HG03280 (cell line): ENCODE data around the gene RASGRF2.
A peak's percentile ranks its signal among the peaks of the same experiment; 100 is the strongest.

Experiments used
- ATAC-seq: cut with Tn5 transposase; IDR thresholded peaks from one replicate; pipeline ENCODE4 v1.9.1; 2021; ENCODE audit warnings: mild to moderate bottlenecking, moderate library complexity; ENCODE audit not compliant: unreplicated experiment

RASGRF2 gene

DNA sequence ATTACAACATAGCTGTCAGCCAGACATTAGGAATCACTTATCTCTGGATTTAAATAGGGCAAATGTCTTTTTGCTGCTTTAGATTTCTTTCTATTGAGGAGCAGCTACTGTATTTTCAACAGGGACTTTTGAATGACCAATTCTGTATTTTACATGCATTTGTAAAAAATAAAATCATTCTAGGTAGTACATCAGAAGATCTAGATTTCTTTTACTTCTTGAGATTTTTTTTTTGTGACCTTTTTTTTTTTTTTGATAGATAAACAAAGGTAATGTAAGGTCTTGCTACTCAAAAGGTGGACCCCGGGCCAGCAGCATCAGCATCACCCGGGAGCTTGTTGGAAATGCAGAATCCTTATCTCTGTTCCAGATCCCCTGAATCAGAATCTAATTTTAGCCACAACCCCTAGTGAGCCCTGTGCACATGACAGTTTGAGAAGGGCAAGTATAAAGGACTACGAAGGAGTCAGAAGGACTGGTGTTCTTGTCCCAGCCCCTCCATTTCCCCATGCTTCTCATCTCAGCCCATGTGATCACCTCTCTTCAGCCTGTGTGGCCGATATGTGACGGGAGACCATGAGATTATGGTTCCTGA is 235.3 kb downstream of the RASGRF2 start:
- no peak for ATAC-seq

DNA sequence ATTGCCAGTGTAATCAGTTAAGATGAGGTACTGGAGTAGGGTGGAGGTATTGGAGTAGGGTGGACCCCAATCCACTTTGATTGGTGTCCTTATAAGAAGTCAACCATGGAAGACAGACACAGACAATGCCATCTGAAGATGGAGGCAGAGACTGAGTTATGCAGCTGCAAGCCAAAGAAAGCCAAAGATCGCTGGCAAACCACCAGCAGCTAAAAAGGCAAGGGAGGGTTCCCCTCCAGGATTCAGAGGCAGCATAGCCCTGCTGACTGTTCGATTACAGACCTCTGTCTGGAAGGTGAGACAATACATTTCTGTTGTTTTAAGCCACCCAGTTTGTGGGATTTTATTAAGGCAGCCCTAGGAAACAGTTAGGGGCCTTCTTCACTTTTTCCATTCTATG is 242.5 kb downstream of the RASGRF2 start:
- no peak for ATAC-seq

DNA sequence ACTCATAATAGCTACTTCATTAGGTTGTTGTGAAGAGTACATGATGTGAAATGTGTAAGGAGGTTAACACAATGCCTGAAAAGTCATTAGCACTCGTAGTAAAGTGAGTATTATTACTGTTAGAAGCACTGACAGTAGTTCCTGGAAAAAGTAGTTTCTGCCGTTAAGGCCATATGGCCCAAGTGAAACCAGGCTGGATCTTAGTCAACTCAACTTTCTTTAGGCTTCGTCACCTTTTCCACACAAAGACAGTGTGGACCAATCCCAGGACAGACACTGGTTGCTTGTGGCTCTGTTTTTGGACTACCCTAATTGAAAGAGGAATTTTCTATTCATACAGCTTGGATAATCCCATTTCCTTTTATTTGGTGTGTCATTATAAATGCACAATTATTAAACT is 243.6 kb downstream of the RASGRF2 start:
- no peak for ATAC-seq

DNA sequence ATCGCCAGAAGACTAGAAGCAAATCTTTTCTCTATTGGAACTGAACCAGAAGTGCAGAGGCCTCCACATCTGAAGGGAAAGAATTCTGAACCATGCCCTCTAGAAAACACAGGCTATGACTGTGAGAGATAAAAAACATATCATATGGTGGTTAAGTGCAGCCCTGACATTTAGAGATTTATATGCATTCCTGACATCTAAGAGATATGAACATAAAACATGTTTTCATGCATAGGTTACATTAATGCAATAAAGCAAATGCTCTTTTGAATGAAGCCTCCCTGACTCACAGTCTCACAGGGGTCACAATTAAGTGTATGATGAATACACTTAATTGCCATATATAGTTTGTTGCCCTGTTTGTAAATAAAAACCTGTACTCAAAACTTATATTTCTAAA is 244.0 kb downstream of the RASGRF2 start:
- no peak for ATAC-seq

DNA sequence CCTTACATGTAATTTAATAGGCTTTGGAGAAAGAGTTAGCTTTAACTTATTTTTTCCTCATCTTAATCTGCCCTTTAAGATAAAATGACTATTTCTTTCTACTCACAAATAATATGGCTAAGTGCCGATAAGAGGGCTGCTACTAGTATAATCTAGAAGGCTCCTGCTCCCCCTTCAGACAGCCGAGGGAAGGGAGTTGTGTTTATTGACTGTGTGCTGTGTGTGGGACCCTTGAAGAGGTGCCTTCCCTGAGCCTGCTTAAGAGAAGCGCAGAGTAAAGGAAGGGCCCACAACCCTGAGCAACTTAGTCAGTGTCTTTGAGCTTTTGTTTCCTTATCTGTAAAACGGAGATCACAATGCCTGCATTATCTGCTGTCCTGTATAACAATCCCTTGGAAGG is 244.9 kb downstream of the RASGRF2 start:
- ATAC-seq: no peak

DNA sequence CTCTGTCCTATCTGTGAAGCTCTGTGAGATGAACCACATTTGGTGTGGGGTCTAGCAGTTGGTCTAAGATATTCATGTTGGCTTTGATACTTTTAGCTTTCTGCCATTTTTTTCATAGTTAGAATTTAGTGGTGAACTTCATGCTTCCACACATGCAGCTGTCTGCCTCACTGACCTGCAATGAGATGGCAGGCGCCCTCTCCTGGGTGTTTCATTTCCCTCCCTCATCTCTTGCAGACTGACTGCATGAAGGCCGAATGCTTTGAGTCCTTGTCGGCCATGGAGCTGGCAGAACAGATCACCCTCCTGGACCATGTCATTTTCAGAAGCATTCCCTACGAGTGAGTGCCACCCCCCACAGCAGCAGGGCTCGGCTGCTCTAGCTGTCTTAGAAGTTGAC is 246.8 kb downstream of the RASGRF2 start:
- no peak for ATAC-seq

DNA sequence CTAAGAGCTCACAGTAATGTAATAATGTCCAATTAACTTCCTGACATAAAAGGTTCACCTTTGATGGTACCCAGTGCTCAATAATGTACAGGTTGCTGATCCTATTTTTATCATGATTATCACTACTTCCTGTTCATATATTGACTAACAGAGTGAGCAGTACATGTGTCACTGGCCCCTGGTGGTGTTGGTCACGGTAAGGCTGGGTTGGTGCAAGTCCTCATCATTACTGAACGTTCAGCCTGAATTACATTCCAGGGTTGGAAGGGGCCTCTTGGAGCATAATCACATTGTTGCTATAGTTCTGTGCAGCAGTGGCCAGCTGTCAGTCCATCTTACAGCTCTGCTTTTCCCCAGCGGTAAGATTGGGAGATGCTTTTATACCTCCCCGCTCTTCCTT is 248.7 kb downstream of the RASGRF2 start:
- ATAC-seq: no peak

DNA sequence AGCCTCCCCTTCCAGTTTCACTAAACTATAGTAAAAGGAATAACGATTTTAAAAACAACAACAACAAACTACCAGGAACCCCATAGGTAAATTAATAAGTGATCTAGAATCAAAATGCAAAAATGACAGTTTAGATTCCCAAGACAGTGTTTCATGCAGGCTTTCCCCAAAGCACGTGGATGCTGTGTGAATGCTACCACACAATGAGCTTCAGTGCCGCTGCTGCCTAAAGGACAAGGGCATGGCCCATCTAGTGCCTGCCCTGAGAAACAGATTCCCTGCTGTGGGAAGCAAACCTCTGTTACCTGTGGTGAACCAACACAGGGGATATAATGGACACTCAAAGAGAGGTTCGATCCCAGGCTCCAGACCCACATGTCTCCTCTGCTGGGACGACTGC is 249.2 kb downstream of the RASGRF2 start:
- ATAC-seq: no peak

DNA sequence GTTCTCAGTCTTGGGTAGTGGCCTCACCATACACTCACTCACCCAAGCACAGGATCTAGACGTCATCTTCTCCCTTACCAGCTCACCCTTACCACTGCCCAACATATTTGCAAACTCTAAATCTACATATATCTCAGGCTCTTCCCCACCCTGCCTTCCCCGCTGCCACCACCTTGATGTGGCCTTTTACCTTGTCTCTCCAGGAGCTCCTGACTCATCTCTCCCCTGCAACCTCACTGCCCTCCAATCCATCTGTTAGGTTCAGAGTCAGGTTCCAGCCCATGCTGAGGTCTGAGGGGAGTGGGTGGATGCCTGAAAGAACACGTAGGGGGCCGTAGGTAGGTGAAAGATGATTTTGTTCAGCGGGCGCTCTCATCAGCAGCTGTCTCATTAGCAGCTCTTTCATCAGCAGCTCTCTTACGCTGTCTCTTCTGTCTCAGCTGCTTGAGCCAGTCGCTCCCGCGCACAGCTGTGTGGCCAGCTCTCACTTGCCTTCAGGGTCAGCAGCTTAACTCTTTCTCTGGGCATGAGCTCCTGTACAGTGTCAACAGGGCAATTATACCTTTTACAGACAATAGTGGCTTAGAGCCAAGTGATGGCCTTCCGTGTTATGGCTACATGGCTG is 249.8 kb downstream of the RASGRF2 start:
- ATAC-seq: no peak

DNA sequence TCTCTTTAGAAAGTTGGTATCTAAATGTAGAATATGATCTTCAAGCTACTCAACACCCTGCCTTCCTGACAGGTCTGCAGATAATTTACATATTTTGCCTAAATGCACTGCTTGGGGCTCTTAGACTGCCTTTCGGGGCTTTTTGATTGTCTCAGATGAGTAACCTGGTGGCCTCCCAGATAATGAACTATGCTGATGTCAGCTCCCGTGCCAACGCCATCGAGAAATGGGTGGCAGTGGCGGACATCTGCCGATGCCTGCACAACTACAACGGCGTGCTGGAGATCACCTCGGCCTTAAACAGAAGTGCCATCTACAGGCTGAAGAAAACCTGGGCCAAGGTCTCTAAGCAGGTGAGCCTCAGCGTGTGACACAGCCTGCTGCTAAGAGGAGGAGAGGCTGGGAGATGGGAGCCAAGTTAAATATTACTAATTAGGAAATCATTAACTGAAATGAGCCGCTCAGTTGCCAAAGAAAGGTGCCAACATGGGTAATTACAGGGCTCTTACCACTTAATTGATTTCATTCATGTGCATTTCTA is 252.1 kb downstream of the RASGRF2 start:
- peak; percentile 45 for ATAC-seq

DNA sequence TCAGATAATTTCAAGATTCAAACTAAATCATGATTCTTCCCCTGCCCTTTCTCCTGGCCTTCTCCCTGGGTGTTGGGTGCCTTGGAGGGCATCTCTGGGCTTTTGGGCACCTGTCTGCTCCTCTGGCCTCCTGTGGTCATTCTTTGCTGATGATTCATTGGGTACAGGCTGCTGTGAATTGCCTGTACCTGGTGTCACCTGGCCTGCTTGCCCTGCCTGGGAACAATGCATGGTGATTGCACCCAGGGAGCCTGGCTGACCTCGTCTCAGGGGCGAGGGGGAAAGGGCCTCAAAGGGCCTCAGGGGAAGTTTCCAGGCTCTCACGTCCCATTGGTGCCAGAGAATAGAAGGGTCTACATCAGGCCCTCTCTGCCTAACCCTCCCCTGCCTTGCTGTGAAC is 252.9 kb downstream of the RASGRF2 start:
- ATAC-seq: no peak

DNA sequence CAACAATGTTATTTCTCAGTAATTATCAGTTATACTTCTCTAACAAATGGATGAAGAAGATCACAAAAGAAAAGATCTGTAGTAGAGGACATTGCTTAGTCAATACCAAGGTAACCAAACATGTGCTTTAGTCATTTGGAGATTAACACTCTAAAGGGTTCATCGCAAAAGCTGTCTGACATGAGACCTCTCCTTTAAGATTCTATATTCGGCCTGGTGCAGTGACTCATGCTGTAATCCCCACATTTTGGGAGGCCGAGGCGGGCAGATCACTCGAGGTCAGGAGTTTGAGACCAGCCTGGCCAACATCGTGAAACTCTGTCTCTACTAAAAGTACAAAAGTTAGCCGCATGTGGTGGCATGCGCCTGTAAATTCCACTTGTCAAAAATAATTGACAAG is 254.7 kb downstream of the RASGRF2 start:
- no peak for ATAC-seq

DNA sequence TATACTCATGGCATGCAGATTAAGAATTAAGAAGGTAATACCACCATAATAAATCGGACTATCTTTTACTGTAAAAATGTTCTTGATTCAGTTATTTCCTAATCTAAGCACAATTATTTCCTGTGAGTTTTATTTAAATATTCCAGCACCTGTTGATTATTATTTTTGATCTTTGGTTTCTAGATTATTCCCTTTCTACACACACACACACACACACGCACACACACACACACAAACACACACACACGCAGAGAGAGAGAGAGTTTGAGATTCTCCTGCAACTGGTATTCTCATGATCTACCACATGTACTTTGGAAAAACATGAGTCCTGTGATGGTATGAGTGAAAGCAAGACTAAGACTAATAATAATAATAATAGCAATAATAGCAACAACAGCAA is 256.0 kb downstream of the RASGRF2 start:
- no peak for ATAC-seq

DNA sequence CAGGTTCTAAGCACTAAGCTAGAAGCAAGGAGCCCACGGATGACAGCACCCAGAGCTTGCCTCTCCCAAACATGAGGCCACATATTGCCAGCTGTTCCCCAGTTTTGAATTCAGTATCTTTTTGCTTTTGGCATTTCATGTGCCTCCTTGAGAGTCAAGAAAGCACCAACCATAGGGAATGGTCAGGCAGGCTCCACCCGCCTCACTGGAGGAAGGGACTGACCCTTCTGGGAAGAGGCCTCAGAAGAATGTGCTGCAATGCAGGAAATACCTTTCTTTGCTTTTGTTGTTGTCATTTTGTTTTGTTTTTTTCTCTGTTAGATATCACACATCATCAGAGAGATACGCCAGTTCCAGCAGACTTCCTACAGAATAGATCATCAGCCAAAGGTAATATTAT is 259.2 kb downstream of the RASGRF2 start:
- no peak for ATAC-seq

DNA sequence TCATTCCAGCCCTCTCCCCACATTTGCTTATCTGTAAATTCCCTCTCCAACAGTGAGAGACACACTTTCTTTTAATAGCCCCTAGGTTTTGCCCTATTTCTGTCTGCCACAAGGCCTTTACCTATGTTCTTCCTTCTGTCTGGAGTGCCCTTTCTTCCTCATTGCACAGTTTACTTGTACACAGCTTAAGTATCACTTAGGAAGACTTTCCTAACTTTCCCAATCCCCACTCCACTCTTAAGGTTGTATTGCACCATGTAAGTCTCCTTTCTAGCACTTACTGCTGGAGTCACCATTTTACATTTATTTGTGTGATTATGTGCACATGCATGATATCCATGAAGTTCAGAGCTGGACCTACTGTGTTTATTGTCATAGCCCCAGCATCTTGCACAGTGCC is 262.1 kb downstream of the RASGRF2 start:
- ATAC-seq: no peak

DNA sequence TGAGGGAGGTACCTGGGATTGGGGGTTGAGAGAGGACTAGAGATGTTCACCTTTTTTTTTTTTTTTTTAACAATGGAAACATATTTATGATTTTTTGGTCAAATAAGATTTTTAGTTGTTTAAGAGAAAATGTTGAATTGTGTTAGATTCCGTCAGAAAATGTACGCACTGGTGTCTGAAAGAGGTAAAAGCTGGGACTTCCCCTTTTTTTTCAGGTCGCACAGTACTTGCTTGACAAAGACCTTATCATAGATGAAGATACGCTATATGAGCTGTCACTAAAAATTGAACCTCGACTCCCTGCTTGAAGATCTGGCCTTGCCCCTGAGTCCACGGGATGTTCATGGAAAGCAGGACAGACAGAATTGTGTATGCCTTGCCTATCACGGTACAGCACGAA is 265.3 kb downstream of the RASGRF2 start:
- no peak for ATAC-seq

DNA sequence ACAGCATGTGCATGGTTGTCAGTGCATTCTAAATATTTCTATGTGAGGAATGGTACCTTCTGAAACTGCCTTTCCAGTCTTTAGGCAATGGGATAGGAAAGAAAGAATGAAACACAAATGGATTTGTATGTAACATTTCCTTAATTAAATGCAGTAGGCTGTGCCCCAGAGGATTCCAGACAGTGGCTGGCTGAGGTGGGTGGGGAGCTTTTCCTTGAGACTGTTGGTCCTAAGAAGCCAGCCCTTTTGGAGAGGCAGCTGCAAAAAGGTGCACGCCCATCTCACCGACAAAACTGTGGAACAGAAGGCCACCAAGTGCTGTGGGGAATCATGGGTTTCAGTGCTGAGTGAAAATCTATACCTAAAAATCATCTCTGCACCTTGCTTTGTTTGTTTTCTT is 266.1 kb downstream of the RASGRF2 start:
- ATAC-seq: no peak

DNA sequence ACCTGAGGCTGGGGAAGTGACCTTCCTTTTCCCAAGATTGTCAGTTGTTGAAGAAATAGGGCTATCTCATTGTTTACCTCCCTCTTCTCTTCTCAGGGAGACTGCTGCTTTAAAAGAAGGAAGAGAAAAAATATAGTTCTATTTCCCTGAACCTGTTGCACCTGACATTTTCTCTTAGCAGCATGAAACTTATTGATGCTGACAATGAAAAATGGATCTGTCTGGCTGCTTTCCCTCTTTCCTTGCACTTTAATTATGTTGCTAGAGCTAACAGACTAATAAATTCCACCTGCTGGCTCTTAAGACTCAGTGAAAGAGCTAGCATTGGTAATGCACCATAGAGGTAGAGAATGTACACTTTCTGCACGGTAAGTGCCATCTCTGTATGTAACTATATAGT is 266.8 kb downstream of the RASGRF2 start:
- ATAC-seq: no peak

DNA sequence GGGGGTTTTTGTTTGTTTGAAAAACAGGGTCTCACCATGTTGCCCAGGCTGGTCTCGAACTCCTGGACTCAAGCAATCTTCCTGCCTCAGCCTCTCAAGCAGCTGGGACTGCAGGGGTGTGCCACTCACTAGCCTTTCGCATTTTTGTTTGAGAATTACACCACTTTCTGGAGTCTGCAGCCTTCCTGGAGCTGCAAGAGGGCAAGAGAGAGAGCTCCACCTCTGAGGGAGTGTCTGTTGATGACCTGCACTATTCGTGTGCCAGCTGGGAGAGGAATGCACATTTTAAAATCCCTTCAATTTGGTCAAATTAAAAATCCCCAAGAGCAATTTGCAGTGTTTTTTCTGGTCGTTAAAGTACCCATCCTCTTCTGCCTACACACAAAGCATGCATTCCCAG is 267.9 kb downstream of the RASGRF2 start:
- no peak for ATAC-seq

DNA sequence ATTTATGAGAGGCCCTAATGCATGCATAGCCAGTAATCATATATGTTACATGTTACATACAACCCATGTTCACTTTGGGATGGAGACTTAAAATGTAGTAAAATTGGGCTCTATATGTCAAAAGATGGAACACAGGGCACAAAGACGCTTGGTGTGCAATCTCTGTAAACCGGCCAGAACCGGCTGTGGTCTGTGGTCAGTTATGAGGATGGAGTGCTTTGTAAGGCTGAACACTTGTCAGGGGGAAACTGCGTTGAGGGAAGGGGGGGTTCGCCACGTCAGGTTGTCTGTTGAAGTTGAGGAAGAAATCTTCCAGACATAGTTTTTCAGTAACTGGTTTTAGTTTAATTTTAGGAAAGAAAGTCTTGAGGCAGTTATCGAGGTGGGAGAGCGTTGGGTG is 270.3 kb downstream of the RASGRF2 start:
- no peak for ATAC-seq

DNA sequence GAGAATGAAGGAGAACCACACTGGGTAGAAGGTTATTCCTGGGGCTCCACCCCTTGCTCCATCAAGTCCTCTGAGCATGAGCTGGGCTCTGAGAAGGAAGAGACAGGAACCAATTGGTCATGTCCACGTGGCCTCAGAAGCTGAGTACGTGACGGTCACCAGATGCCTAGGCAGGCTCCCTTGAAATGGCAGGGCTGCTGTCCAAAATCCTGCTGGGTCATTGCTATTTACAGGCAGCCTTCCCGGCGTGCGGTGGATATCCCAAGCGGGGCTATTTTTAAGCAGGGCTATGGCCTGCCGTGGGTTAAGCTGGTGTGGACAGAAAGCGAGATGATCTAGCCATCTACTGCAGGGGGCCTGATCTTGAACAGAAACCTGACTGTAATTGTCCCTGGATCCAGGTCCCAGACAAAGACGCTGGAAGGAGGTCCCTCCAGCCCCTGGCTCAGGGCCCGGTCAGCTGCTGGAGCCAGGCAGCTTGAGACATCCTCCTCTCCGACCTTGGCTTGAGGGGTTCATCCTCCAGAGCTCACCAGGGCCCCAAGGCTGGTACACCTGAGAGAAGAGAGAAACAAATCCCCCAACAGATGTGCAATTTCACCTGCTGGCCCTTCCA is 272.4 kb downstream of the RASGRF2 start:
- no peak for ATAC-seq

DNA sequence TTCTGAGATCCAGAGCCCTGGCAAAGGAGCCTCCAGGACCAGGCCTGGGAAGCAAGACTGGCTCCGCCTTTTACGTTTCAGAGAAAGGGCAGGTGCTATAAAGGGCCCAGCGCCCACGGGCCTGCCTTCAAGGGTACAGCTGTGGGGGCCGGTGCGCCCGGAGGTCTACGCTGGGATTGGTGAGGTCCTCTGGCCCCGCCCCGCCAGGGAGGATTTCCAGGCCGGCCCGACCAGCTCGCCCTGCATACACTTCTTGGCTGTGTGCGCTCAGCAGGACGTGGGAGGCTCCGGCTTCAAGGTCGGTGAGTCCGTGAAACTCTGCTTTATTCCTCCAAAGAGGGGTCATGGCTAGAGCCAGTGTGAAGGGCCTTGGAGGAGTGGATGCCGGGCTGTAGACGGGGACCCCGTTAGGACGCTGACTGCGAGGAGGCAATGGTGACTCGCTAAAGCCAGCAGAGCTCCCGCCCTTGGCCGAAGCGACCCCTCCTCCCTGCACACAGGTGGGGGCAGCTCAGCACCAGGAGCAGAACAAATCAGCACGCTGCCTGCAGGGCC is 273.0 kb downstream of the RASGRF2 start, which contains the start of gene CKMT2:
TSS of gene CKMT2 (plus strand) at position 243 of the 555 bp plus-strand sequence. CDS start 17,811 bp downstream, outside the sequence.
- no peak for ATAC-seq
